Measurements from ENCODE around the gene UGT1A6.
"Not testable (repeated sequence)": the region's sequence is repeated elsewhere in the genome, so short reads cannot be mapped to it uniquely, and the experiment has no call there.

The UGT1A6 gene

DNA sequence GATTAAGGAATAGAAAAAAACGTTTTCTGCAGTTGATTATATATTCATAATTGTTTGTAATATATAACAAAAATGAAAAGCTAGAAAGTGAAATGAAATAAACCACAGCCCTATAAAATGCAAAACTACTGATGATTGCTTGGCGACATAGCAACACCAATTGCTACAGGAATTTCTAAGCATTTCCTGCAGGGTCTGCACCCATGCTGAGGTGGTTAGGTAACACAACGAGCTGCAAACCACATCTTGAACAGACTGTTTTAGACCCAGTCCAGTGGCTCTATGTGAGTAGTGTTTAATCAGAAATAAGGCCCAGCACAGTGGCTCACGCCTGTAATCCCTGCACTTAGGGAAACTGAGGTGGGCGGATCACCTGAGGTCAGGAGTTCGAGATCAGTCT lies 38.2 kb upstream of the UGT1A6 start:
- TF ChIP-seq EZH2phosphoT487 (IDR thresholded peaks at IDR 0.05; ENCODE audit: low read depth): no peak
- TF ChIP-seq CTCF (IDR thresholded peaks at IDR 0.05; ENCODE audit: low read depth, low read length): no peak
- Histone ChIP-seq H3K79me2 (ENCODE audit: low read length) (no peaks in the 10 kb centered on the region), H3K27ac (ENCODE audit: low read length) (no peak overlapping the region)

DNA sequence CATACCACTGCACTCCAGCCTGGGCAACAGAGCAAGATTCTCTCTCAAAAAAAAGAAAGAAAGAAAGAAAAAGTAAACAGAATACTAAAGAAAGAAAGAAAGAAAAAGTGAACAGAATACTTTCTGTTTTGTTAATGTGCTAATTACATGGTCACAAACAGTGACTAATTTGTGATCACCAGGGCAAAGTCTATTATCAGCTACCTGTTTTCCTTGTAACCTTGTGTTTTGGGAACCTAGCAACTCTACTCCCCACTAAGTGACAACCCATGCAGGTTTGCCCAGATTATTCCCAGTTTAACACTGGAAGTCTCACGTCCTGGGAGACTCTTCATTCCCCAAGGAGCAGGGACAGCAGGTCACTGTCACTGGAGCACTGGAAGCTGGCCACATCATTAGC lies 37.6 kb upstream of the UGT1A6 start:
- H3K4me1 ChIP-seq (ENCODE audit: low read length): no peaks in the 10 kb centered on the region
- TF ChIP-seq EZH2phosphoT487 (IDR thresholded peaks at IDR 0.05; ENCODE audit: low read depth): no peak
- no peak for TF ChIP-seq CTCF (IDR thresholded peaks at IDR 0.05; ENCODE audit: low read depth, low read length)

More for the DNA sequence above, 38.2 kb upstream of the UGT1A6 start:
- no peaks in the 10 kb centered on the region for H4K20me1 ChIP-seq (ENCODE audit: insufficient read depth, low read length)
- H3K27me3 ChIP-seq (ENCODE audit: low read depth, low read length): no peaks in the 10 kb centered on the region
- H3K4me2 ChIP-seq (ENCODE audit: low read length): no peak overlapping the region
- no peak overlapping the region for H3K4me3 ChIP-seq (ENCODE audit: low read length)
- no peak overlapping the region for H2AFZ ChIP-seq (ENCODE audit: low read depth, low read length)
- H3K9ac ChIP-seq (ENCODE audit: low read length): no peak overlapping the region
- no peaks in the 10 kb centered on the region for H3K9me3 ChIP-seq (ENCODE audit: insufficient read depth, low read length)
- no peaks in the 10 kb centered on the region for H3K4me1 ChIP-seq (ENCODE audit: low read length)
- H3K36me3 ChIP-seq (replicated peaks; ENCODE audit: low read depth, low read length): no peaks in the 10 kb centered on the region

DNA sequence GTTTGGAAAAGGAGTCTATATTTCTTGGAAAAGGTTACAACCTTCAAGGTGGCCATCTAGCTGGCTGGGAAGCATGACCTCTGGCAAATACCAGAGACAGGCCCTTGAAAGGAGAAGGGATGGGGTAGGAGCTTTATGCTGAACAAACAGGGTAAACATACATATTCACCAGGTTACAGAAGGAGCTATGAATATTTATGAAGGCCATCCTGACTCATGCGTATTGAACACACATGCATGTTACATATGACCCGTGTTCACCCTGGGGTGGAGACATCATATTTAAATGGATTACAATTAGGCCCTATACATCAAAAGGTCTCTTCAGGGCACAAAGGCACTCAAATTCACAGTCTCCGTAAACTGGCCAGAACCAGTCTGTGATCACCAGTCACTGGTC lies 36.7 kb upstream of the UGT1A6 start:
- not testable (repeated sequence) for H4K20me1 ChIP-seq (ENCODE audit: insufficient read depth, low read length); H2AFZ ChIP-seq (ENCODE audit: low read depth, low read length); H3K36me3 ChIP-seq (replicated peaks; ENCODE audit: low read depth, low read length); H3K9me3 ChIP-seq (ENCODE audit: insufficient read depth, low read length); H3K4me3 ChIP-seq (ENCODE audit: low read length); H3K27ac ChIP-seq (ENCODE audit: low read length); H3K4me2 ChIP-seq (ENCODE audit: low read length); H3K79me2 ChIP-seq (ENCODE audit: low read length); H3K27me3 ChIP-seq (ENCODE audit: low read depth, low read length); H3K4me1 ChIP-seq (ENCODE audit: low read length); H3K9ac ChIP-seq (ENCODE audit: low read length)

More for the DNA sequence above, 37.6 kb upstream of the UGT1A6 start:
- Histone ChIP-seq H3K27me3 (ENCODE audit: low read depth, low read length) (no peaks in the 10 kb centered on the region), H3K36me3 (replicated peaks; ENCODE audit: low read depth, low read length) (no peaks in the 10 kb centered on the region), H3K79me2 (ENCODE audit: low read length) (no peaks in the 10 kb centered on the region), H3K4me3 (ENCODE audit: low read length) (no peak overlapping the region), H2AFZ (ENCODE audit: low read depth, low read length) (no peak overlapping the region), H3K9me3 (ENCODE audit: insufficient read depth, low read length) (no peaks in the 10 kb centered on the region), H4K20me1 (ENCODE audit: insufficient read depth, low read length) (no peaks in the 10 kb centered on the region), H3K27ac (ENCODE audit: low read length) (no peak overlapping the region), H3K9ac (ENCODE audit: low read length) (no peak overlapping the region), H3K4me2 (ENCODE audit: low read length) (no peak overlapping the region)

DNA sequence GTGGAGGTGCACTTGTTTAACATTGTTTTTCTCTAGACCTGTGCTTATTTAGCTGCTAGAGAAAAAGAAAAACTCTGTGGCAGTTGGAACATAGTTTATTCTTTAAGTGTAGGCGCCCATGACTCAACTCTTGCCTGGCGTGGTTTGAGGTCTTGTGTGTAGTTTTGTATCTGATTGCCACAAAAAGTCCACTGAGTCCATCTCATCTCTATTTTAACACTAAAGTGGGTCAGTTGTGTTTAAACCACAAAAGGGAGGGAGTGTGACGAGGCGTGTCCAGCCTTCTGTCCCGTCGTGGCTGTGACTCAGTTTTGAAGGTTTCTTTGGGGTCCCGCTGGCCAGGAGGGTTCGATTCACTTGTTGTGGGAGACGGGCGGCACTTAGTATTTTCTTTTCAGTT lies 36.2 kb upstream of the UGT1A6 start:
- H2AFZ ChIP-seq (ENCODE audit: low read depth, low read length): no peak overlapping the region
- no peaks in the 10 kb centered on the region for H3K79me2 ChIP-seq (ENCODE audit: low read length)
- no peaks in the 10 kb centered on the region for H3K9me3 ChIP-seq (ENCODE audit: insufficient read depth, low read length)
- no peaks in the 10 kb centered on the region for H3K36me3 ChIP-seq (replicated peaks; ENCODE audit: low read depth, low read length)
- H3K4me3 ChIP-seq (ENCODE audit: low read length): no peak overlapping the region
- H3K27me3 ChIP-seq (ENCODE audit: low read depth, low read length): no peaks in the 10 kb centered on the region
- H3K4me1 ChIP-seq (ENCODE audit: low read length): no peaks in the 10 kb centered on the region
- no peak overlapping the region for H3K4me2 ChIP-seq (ENCODE audit: low read length)
- TF ChIP-seq CTCF (IDR thresholded peaks at IDR 0.05; ENCODE audit: low read depth, low read length): no peak
- TF ChIP-seq EZH2phosphoT487 (IDR thresholded peaks at IDR 0.05; ENCODE audit: low read depth): no peak
- no peak overlapping the region for H3K9ac ChIP-seq (ENCODE audit: low read length)
- no peak overlapping the region for H3K27ac ChIP-seq (ENCODE audit: low read length)
- H4K20me1 ChIP-seq (ENCODE audit: insufficient read depth, low read length): no peaks in the 10 kb centered on the region

- no peak overlapping the region for H3K4me3 ChIP-seq (ENCODE audit: low read length)
- no peaks in the 10 kb centered on the region for H3K27me3 ChIP-seq (ENCODE audit: low read depth, low read length)
- H3K27ac ChIP-seq (ENCODE audit: low read length): no peak overlapping the region
- no peak for TF ChIP-seq EZH2phosphoT487 (IDR thresholded peaks at IDR 0.05; ENCODE audit: low read depth)
- TF ChIP-seq CTCF (IDR thresholded peaks at IDR 0.05; ENCODE audit: low read depth, low read length): no peak
- no peaks in the 10 kb centered on the region for H3K36me3 ChIP-seq (replicated peaks; ENCODE audit: low read depth, low read length)
- H3K9me3 ChIP-seq (ENCODE audit: insufficient read depth, low read length): no peaks in the 10 kb centered on the region
- no peak overlapping the region for H3K4me2 ChIP-seq (ENCODE audit: low read length)
- H3K4me1 ChIP-seq (ENCODE audit: low read length): no peaks in the 10 kb centered on the region
- no peak overlapping the region for H3K9ac ChIP-seq (ENCODE audit: low read length)
- no peak overlapping the region for H2AFZ ChIP-seq (ENCODE audit: low read depth, low read length)
- no peaks in the 10 kb centered on the region for H4K20me1 ChIP-seq (ENCODE audit: insufficient read depth, low read length)
- no peaks in the 10 kb centered on the region for H3K79me2 ChIP-seq (ENCODE audit: low read length)
These were observed 34.1 kb upstream of the UGT1A6 start for GRCh38 chr2:233658610-233659009.
